Activated CD8-positive, alpha-beta memory T cell treated with anti-CD3 and anti-CD28 coated beads for 36 hours (primary cell): ENCODE data around the gene IMPDH2. TPM values are rescaled to one million over a fixed set of nuclear protein-coding genes. Genes with fewer than 3 reads are reported as not detected.

Experiments used
- CTCF ChIA-PET: fragments of 350-600 bp; sonication (Branson Sonifier 250); formaldehyde crosslinking; loops from one replicate; lab custom pipeline; 2021; ENCODE audit warnings: antibody characterized with exemption; lab: Charles Lee
- POLR2A ChIA-PET: fragments of 350-600 bp; sonication (Branson Sonifier 250); formaldehyde crosslinking; loops from one replicate; lab custom pipeline; 2021; ENCODE audit warnings: antibody characterized with exemption; lab: Charles Lee
- total RNA-seq, 2 experiments: library from RNA; stranded (reverse); gene quantifications; one replicate each; pipeline ENCODE4 v1.2.3, GENCODE V29; 2021

The IMPDH2 gene
- total RNA-seq, 2 experiments from 2014 or later = 461 to 466 TPM

- CTCF ChIA-PET = interaction anchor here (0.7 to 2.0 kb wide), 4 partner anchors 10 to 440 kb away, joined by 3 to 6 read pairs (median 4); partner anchors contain the start of gene WDR6
- POLR2A ChIA-PET = interaction anchor here (0.5 to 0.8 kb wide), 3 partner anchors 9 to 60 kb away, joined by 3 to 6 read pairs (median 4); partner anchors contain the start of gene WDR6
These were observed 31.2 kb downstream of the IMPDH2 start for GRCh38 chr3:48997714-48998637.

GRCh38 chr3:48997102-48997635 is 32.0 kb downstream of the IMPDH2 start:
- ChIA-PET POLR2A (interaction anchor here (0.6 kb wide), 2 partner anchors 10 to 374 kb away, joined by 3 to 4 read pairs; partner anchors contain the start of gene WDR6), CTCF (interaction anchor here (0.6 to 2.0 kb wide), 5 partner anchors 9 to 439 kb away, joined by 3 to 6 read pairs (median 4); partner anchors contain the start of gene IMPDH2)

DNA sequence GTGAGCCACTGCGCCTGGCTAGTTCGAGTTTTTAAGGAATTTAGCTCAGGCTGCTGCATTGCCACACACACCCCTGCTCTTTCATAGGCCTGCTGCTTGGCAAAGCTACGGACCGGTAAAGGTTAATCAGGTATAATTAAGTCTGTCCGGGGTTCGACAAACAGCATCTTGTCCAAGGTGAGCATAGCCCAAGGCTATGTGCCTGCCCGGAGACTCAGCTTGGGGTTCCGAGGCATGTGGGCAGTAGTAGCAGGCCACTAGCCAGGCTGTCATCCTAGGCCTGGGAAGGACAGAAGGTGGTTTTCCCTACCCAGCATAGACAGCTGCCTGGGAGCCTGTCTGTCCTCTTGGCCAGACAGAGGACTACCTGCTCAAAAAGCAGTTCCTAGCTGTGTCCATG is 32.6 kb downstream of the IMPDH2 start:
- CTCF ChIA-PET = interaction anchor here (0.6 to 2.0 kb wide), 5 partner anchors 9 to 438 kb away, joined by 3 to 6 read pairs (median 4); partner anchors contain the start of gene IMPDH2
- POLR2A ChIA-PET = interaction anchor here (0.6 kb wide), 2 partner anchors 10 to 373 kb away, joined by 3 to 4 read pairs; partner anchors contain the start of gene WDR6

DNA sequence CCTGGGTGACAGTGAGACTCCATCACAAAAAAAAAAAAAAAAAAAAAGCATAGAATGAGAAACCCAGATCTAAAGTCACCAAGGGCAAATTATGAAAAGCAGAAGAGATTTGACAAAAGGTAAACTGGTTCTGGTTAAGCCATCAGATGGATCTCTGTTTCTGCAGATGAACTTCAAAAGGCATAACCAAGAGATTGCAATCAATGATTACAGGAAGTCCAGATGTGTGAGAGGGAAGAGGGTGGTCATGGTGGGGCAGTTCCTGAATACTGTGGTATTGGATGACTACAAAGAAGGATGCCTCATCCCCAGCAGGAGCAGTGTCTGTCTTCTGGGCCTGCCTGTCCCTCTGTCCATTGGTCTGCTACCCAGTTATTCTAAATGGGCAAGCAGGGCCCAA is 35.4 kb downstream of the IMPDH2 start:
- ChIA-PET POLR2A (no interaction called here), CTCF (interaction anchor here (2.2 kb wide), 1 partner anchor 13 kb away, joined by 6 read pairs; the partner anchor contains the start of gene WDR6)

- ChIA-PET POLR2A (interaction anchor here (0.6 to 3.4 kb wide), 4 partner anchors 15 to 37 kb away, joined by 4 to 35 read pairs (median 6); partner anchors contain the start of genes IMPDH2, NDUFAF3 and WDR6), CTCF (interaction anchor here (5.6 to 6.1 kb wide), 2 partner anchors 16 to 28 kb away, joined by 47 to 63 read pairs; partner anchors contain the start of genes DALRD3, NDUFAF3 and WDR6)
These were observed 37.2 kb downstream of the IMPDH2 start for GRCh38 chr3:48991851-48992545.

- CTCF ChIA-PET = interaction anchor here (5.6 to 6.1 kb wide), 2 partner anchors 17 to 30 kb away, joined by 47 to 63 read pairs; partner anchors contain the start of genes DALRD3, NDUFAF3 and WDR6
- POLR2A ChIA-PET = interaction anchor here (0.6 to 3.4 kb wide), 4 partner anchors 16 to 52 kb away, joined by 3 to 35 read pairs (median 8); partner anchors contain the start of genes NDUFAF3 and WDR6
These were observed 38.3 kb downstream of the IMPDH2 start for GRCh38 chr3:48990636-48991469.

GRCh38 chr3:48989796-48990635 is 39.2 kb downstream of the IMPDH2 start, which contains the start of gene P4HTM:
P4HTM (plus strand) TSS chr3:48990241; CDS start chr3:48990257, 16 bp downstream.
- POLR2A ChIA-PET = interaction anchor here (0.6 to 3.4 kb wide), 10 partner anchors 10 to 350 kb away, joined by 3 to 35 read pairs (median 3); partner anchors contain the start of genes NDUFAF3, USP4 and WDR6
- CTCF ChIA-PET = interaction anchor here (0.9 to 6.1 kb wide), 7 partner anchors 13 to 425 kb away, joined by 3 to 63 read pairs (median 3); partner anchors contain the start of genes ARIH2, DALRD3, NDUFAF3 and WDR6

DNA sequence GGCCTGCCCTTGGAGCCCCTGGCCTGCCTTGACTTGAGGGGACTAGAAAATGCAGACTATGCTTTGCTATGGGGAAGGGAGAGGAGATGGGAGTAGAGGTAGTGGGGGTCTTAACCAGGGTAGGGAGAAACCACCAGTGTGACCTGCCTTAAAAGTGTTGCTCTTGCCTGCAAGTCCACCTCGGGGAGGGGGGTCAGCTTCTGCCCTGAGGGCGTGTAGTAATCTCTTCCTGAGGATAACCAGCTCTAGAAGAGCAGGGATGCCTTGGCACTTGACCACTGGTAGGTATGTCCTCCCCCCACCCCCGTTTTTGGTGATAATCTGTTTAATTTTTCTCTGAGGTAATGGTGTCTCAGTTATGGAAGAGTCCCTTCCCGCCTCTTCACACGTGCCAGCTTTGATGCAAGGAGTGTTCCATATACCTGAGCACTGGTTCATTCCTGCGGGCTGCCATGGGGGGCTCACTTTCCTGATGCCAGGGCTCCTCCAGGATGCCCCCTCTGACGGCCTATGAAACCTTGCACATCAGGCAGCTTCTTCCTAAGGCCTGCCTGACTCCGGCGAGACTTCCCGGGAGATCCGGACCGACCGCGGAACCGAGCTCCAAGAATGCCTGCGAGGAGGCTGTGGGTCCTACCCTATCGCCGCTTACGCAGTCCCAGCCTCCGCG is 39.9 kb downstream of the IMPDH2 start:
- CTCF ChIA-PET = interaction anchor here (0.9 to 6.1 kb wide), 7 partner anchors 12 to 426 kb away, joined by 3 to 63 read pairs (median 3); partner anchors contain the start of genes ARIH2, DALRD3, NDUFAF3 and WDR6
- POLR2A ChIA-PET = interaction anchor here (0.5 to 3.4 kb wide), 9 partner anchors 11 to 351 kb away, joined by 3 to 35 read pairs (median 3); partner anchors contain the start of genes NDUFAF3, USP4 and WDR6

GRCh38 chr3:48985831-48986376 is 43.3 kb downstream of the IMPDH2 start:
- POLR2A ChIA-PET = interaction anchor here (0.6 kb wide), 1 partner anchor 45 kb away, joined by 6 read pairs; no protein-coding TSS in a partner anchor
- CTCF ChIA-PET = interaction anchor here (0.6 to 1.2 kb wide), 4 partner anchors 44 to 460 kb away, joined by 3 read pairs; partner anchors contain the start of gene IMPDH2

GRCh38 chr3:48984663-48985062 is 44.5 kb downstream of the IMPDH2 start:
- ChIA-PET POLR2A (interaction anchor here (0.6 kb wide), 1 partner anchor 57 kb away, joined by 3 read pairs; no protein-coding TSS in a partner anchor), CTCF (interaction anchor here (0.6 kb wide), 1 partner anchor 13 kb away, joined by 3 read pairs; no protein-coding TSS in a partner anchor)

DNA sequence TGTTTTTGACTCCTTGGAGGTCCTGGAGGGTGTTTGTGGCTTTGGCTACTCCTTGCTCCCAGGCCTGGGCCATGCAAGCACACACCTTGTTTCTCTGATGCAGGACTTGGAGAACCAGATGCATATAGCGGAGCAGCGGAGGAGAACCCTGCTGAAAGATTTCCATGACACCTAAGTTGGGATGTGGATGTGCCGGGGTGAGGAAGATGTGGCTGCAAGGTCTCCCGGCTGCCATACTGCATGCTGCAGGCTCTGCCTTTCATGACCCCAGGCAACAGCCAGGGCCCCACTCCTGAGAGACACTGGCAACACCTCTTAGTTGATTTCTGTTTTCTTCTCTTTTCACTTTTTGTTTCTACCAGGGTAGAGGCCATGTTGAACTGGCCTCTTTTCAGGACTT is 46.1 kb downstream of the IMPDH2 start:
- CTCF ChIA-PET = no interaction called here

DNA sequence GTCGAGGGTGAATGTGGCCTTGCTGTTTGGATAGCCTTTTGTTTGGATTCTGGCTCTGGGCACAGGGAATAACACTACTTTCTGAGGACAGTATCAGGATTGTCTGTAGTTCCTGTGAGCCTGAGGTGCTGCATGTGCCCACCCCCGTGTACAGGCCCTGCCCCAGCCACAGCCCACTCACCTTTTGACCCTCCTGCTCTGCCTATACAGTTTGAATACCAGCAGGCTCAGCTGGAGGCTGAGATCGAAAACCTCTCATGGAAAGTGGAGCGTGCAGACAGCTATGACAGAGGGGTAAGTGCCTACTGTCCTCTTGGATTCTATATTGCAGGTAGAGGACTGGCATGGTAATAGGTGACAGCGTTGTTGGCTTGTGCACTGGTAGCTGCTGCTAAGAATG is 46.5 kb downstream of the IMPDH2 start:
- CTCF ChIA-PET = no interaction called here
- POLR2A ChIA-PET = no interaction called here

More for the DNA sequence above, 46.1 kb downstream of the IMPDH2 start:
- POLR2A ChIA-PET = no interaction called here

DNA sequence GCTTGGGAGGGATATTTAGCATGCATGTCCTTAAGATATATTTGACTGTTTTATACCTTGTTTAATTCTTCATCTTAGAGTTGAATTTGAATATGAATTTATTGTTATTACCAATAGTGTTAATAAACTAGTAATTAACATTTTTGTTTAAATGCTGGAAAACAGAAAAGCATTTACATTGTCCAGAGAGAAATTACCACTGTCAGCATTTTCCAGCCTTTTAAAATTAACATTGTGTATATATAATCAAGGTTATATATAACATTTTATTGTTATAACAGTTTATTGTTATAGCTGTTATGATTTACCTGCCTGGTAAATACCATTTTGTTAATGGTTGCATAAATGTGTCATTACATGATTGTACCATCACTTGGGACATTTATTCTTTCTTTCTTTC is 47.2 kb downstream of the IMPDH2 start:
- POLR2A ChIA-PET = no interaction called here
- CTCF ChIA-PET = no interaction called here

DNA sequence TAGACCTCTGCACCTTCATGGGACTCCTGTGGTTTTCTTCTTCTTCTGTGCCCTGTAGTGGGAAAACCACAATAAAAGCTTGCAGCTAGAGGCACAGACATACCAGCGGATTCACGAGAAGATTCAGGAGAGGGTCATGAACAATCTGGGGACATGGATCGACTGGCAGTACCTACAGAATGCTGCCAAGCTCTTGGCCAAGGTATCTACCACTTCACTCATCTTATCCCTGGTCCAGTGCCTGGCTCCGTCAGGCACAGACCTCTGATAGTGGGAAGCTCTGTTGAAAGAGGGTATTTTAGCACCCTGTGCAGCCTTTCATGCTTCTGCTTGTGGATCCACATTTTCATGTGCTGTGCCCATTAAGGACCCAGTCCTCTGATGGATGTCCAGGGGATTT is 48.9 kb downstream of the IMPDH2 start:
- CTCF ChIA-PET = no interaction called here
- POLR2A ChIA-PET = no interaction called here

DNA sequence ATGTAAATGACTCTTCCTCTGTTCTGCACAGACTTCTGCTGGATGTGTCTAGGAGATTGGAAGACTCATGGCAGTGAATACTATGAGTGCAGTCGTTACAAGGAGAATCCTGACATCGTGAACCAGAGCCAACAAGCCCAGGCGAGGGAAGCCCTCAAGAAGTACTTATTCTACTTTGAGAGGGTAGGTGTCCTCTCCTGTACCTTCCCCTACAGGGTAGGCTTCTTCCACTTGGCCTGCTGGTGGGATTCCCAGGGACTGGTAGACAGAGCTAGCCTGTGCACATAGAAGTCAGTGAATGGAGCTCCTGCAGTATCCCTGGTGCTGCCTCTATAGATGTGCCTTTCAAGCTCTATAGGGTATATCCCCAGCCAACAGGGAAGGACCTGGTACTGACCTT is 49.7 kb downstream of the IMPDH2 start:
- ChIA-PET POLR2A (no interaction called here), CTCF (no interaction called here)
